Lower leg skin (tissue), 3 donors: Measurements from ENCODE around the gene B3GNT2.

Experiments
- POLR2A ChIP-seq, 2 donors: fragments of 450-650 bp; IDR thresholded peaks; one replicate each; pipeline ENCODE4 v1.6.1; 2016 to 2017; ENCODE audit warnings: antibody characterized with exemption in 2 of 2, mild to moderate bottlenecking in 1 of 2, moderate library complexity in 1 of 2
- TF ChIP-seq, protein P1 (sequence below), 3 donors: fragments of 450-650 bp; IDR thresholded peaks; one replicate each; pipeline ENCODE4 v1.5.1; 2016; ENCODE audit warnings: antibody characterized with exemption in 3 of 3, mild to moderate bottlenecking in 3 of 3, moderate library complexity in 2 of 3

DNA sequence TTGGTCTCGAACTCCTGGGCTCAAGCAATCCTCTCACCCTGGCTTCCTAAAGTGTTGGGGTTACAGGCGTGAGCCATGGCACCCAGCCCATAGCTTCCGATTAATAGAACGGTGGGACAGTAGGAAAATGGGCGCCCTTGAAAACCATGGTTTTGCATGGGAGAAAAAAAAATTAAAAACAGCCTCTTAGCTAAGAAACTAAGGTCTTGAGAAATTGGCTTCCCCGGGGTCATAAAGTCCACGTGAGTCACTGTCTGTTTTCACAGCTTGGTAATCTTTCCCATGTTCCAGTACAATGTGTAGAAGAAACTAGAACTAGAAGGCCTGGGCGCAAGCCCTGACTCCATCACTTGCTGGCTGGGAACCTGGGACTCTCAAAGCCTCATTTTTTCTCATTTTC lies 20.7 kb downstream of the B3GNT2 start:
- no peak for TF ChIP-seq POLR2A (IDR thresholded peaks at IDR 0.05)
- TF ChIP-seq, protein P1, sequence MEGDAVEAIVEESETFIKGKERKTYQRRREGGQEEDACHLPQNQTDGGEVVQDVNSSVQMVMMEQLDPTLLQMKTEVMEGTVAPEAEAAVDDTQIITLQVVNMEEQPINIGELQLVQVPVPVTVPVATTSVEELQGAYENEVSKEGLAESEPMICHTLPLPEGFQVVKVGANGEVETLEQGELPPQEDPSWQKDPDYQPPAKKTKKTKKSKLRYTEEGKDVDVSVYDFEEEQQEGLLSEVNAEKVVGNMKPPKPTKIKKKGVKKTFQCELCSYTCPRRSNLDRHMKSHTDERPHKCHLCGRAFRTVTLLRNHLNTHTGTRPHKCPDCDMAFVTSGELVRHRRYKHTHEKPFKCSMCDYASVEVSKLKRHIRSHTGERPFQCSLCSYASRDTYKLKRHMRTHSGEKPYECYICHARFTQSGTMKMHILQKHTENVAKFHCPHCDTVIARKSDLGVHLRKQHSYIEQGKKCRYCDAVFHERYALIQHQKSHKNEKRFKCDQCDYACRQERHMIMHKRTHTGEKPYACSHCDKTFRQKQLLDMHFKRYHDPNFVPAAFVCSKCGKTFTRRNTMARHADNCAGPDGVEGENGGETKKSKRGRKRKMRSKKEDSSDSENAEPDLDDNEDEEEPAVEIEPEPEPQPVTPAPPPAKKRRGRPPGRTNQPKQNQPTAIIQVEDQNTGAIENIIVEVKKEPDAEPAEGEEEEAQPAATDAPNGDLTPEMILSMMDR (IDR thresholded peaks at IDR 0.05) = no peak
